Cardiac septum (tissue), 1 donor: Measurements from ENCODE around the gene F11R. TPM values are rescaled to one million over a fixed set of nuclear protein-coding genes. Genes with fewer than 3 reads are reported as not detected.
"Not testable (repeated sequence)": the region's sequence is repeated elsewhere in the genome, so short reads cannot be mapped to it uniquely, and the experiment has no call there.

ENCODE experiments used
- DNase-seq: peaks from one replicate; pipeline ENCODE4 v3.0.0-alpha.2; 2020; ENCODE audit warnings: low spot score
- intact Hi-C: fragments of 100-400 bp; cut with DNase I; formaldehyde crosslinking; loops from one replicate; pipeline ENCODE4 v1.14.0; 2022
- total RNA-seq: library from RNA; stranded (reverse); fragmentation: NEBNext Ultra II Directional; extraction: Animal tissue kit (Norgen Biotek cat#: 25700); gene quantifications from one replicate; pipeline ENCODE4 v1.2.1, GENCODE V29; 2021
- donor health status: DM: no; HTN: no; CAD: no.

The F11R gene
- total RNA-seq, 1 donor from 2014 or later = 10.3 TPM

- intact Hi-C loops = no loop called here
- no peak for DNase-seq
Measured at GRCh38 chr1:161018631-161018930, 2.4 kb downstream of the F11R start.

DNA sequence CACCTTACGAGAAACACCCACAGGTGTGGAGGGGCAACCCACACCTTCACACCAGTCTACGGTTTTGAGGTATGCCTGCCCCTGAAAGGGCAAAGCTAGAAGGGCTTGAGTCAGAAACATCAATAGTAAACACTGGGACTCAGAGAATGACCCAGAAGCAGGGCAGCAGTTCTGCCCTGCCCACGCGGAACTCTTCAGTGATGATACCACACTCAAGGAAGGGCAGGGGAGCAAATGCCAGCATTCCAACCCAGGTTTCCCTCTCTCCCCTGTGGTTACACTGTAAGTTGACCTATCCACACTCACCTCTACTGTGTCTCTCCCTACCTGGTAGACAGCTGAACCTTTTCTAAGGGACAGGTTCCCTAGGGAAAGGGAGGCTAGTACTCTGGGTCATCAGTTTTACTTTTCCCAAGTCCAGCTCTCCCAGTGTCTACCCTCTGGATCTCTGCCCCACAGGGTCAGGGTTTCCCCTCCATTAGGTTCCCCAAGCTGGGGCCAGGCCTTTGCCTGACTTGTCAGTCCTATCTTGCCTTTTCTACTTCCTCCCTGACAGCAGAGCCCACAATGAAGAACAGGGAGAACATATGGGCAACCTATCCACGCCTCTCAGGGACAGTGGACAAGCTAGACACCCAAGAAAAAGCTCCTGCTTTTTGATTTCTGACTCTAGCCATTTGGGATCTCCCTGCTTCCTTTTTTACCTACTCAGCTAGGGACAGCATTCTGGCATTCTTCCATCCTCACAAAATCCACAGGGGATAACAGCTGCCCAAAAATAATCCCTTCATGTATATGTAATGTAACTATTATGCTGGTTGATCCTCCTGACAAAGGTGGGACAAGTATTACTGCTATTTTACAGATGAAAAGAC, 3.0 kb downstream of the F11R start:
- intact Hi-C loops = no loop called here
- no peak for DNase-seq

- DNase-seq, intact Hi-C loops: not testable (repeated sequence)
Measured at GRCh38 chr1:161017181-161017580, 3.8 kb downstream of the F11R start.

- DNase-seq, intact Hi-C loops: not testable (repeated sequence)
Measured at GRCh38 chr1:161016683-161017082, 4.3 kb downstream of the F11R start.

DNA sequence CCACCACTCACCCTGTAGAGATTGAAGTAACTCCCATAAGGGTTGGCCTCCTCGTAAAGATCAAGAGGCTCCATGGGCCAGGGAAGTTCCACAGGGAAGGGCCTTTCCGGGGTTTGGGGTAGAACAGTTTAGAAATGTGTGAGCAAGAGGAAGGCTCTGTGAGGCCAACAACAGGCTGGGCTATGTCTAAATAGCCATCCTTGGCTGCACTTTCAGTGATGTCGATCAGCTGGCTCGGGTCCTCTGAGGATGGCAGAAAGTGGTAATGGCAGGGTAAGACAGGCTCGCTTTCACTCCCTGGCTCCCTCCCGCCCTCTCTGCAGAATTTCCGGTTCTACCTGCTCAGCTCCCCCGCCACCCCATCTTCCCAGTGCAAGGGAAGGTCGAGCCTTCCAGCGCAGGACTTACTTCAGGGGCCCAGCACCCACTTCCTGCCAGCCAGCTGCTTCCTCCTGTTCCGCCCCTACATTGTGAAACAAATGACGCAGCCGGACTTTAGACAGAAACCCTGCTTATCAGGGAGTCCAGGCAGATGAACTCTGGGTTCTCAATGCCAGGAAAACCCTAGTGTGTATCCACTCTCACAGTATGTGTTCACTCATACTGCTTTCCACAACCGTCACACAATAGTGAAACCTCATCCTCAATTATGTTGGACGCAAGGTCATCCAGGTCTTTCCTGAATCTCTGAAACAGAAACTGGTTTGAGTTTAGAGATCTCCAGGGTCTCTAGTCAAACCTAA, 7.3 kb downstream of the F11R start:
- intact Hi-C loops = loop anchor here (2.0 kb wide), 1 partner anchor 17 kb away; no protein-coding TSS in a partner anchor
- DNase-seq = peak; percentile 94

DNA sequence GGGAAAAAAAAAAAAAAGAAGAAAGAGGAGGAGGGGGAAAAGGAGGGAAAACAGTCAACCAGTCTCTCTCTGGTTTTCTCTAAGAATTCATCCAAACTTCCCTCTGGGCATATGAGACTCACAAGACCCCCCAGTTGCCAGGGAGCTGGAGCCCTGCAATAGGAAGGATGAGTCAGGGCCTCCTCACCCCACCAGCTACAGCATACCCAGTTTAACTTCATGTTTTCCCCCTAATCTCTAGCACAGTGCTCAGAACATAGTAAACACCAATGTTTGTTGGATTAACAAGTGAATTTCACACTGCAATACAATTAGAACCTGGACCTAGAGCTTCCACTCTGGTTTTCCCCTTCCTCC, 7.8 kb downstream of the F11R start:
- no peak for DNase-seq
- intact Hi-C loops = loop anchor here (2.0 kb wide), 1 partner anchor 16 kb away; no protein-coding TSS in a partner anchor

DNA sequence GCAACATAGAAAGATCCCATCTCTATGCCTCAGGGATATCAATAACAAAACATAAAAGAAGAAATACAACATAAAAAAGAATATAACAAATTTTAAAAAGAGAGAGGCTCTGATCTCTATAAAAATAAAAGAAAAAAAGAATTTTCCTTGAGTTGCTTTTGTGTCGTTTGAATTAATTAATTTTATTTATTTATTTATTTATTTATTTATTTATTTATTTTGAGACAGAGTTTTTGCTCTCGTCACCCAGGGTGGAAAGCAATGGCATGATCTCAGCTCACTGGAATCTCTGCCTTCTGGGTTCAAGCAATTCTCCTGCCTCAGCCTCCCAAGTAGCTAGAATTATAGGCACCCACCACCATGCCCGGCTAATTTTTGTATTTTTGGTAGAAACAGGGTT, 8.5 kb downstream of the F11R start:
- no peak for DNase-seq
- intact Hi-C loops = loop anchor here (2.0 kb wide), 1 partner anchor 16 kb away; no protein-coding TSS in a partner anchor

GRCh38 chr1:161009602-161010211, 11.2 kb downstream of the F11R start:
- intact Hi-C loops = no loop called here
- DNase-seq = no peak

DNA sequence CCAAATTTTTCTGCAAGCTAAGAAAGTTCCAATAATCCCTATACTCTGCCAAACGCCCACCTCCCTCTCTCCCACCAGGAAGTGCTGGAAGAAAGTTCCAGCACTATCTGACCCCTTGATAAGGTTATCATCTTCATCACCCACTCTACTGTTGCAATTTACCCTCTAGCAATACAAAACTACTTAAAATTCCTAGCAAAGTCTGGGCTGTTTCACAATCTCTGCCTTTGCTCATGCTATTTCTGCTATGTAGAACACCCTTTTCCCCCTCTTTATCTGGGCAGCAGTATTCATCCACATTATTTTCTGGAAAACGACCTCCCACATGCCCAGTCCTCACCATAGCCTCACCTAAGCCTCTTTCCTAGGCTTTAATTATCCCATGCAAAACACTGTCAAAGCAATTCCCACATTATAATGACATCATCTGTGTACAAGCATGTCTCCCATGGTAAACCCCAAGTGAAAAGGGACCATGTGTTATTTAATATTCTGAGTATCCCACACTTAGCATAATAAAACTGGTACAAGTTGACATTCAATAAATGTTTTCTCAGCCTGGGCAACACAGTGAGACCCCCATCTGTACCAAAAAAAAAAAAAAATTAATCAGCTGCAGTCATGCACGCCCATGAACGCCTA, 12.0 kb downstream of the F11R start:
- intact Hi-C loops = no loop called here
- DNase-seq = no peak

- no peak for DNase-seq
- intact Hi-C loops = no loop called here
Measured at GRCh38 chr1:161007369-161007768, 13.6 kb downstream of the F11R start.

DNA sequence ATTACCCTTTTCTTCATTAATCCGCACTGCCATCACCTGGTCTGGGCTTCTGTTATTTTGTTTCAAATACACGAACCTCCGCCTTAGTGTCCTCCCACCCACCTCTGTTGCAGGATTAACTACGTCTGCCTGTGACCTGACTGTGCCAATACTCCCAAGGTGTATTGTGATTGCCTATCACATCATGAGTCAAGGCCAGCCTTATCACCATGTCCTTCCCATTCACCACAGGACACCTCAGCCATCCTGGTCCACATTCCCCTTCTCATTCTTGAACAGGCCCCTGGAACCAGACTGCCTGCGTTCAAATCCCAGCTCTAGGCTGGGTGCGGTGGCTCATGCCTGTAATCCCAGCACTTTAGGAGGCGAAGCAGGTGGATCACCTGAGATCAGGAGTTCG, 14.4 kb downstream of the F11R start:
- intact Hi-C loops = no loop called here
- no peak for DNase-seq

DNA sequence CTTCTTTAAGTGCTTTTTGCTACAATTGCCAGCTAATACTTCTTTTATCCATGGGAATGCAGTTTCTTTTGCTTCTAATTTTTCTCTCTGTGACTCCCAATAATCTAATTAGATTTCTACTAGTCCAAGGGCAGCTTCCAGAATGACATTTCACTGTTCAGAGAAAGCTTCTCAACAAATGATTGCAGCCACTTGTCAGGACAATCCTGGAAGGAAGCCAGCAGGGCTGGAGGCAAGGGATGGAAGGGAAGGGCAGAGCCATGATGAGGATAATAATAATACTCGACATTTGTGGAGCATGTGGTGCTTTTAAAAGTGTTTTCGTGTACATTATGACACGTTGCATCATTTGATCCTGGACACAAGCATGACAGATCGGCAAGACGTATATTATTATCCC, 19.4 kb downstream of the F11R start:
- intact Hi-C loops = loop anchor here (5.0 kb wide), 1 partner anchor 86 kb away; the partner anchor contains the start of gene NECTIN4

GRCh38 chr1:161000736-161001480, 20.0 kb downstream of the F11R start:
- DNase-seq = no peak
- intact Hi-C loops = loop anchor here (5.0 kb wide), 1 partner anchor 86 kb away; the partner anchor contains the start of gene NECTIN4

More for the DNA sequence above, 19.4 kb downstream of the F11R start:
- DNase-seq = no peak

DNA sequence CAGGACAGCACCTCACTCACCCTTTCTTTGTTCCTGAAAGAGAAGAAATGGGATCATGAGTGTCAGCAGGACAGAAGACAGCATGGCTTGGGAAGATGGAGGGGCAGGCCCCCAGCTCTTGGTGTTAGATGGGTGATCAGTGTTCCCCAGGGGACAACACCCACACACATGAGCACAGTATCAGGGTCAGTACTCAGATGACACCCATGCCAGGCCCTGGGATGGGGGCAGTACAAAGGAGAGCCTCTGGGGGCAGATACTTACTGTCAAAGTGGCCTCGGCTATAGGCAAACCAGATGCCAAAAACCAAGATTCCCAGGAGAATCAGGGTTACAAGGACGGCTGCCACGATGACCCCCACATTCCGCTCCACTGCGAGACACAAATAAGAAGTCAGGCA, 21.6 kb downstream of the F11R start:
- intact Hi-C loops = loop anchor here (10.0 kb wide), 2 partner anchors 45 to 135 kb away; partner anchors contain the start of genes DEDD and USF1

GRCh38 chr1:160997323-160998038, 23.5 kb downstream of the F11R start:
- peak; percentile 80 for DNase-seq
- intact Hi-C loops = loop anchor here (2.0 to 10.0 kb wide), 5 partner anchors 15 to 137 kb away; partner anchors contain the start of genes DEDD, F11R, KLHDC9 and USF1

More for the DNA sequence above, 21.6 kb downstream of the F11R start:
- no peak for DNase-seq

DNA sequence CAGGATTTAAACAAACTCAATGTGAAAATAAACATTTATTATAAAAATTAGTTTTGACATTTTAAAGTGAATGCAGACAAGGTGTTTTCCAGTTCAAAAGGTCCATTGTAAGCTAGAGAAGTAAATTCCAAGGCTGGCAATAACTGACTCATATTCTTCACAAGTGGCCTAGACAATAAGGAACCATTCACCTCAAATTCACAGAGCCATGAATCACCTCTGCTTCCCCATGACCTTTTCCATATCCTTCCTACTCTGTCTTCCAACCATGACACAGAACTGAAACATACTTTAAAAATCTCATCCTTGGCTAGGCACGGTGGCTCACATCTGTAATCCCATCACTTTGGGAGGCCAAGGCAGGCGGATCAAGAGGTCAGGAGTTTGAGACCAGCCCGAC, 24.8 kb downstream of the F11R start:
- no peak for DNase-seq
- intact Hi-C loops = loop anchor here (2.0 to 10.0 kb wide), 5 partner anchors 17 to 139 kb away; partner anchors contain the start of genes DEDD, F11R, KLHDC9 and USF1

DNA sequence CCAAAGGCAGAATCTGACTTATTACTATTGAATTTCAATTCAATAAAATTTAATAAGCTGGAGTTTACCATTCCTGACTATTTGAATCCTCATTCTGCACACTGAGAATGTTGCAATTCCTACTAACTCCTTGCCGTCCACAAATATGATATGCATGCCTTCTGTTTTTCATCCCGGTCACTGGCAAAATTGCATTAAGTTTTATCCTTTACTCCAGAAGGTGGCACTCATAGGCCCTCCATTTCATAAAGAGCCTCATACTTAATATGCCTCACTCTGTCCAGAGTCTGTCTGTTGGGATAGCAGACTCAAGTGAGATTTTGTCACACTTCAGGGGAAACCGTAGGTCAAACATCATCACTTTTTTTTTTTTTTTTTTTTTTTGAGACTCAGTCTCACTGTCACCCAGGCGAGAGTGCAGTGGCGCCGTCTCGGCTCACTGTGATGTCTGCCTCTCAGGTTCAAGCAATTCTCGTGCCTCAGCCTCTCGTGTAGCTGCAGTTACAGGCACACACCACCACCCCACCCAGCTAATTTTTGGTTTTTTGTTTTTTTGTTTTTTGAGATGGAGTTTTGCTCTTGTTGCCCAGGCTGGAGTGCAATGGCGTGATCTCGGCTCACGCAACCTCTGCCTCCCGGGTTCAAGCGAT, 27.3 kb downstream of the F11R start:
- intact Hi-C loops = loop anchor here (2.0 to 10.0 kb wide), 3 partner anchors 51 to 267 kb away; partner anchors contain the start of genes DEDD and USF1

More for the DNA sequence above, 27.3 kb downstream of the F11R start:
- DNase-seq = no peak
